CD4-positive, alpha-beta memory T cell (primary cell): ENCODE data around the gene ZFP36L1. TPM values are rescaled to one million over a fixed set of nuclear protein-coding genes. Genes with fewer than 3 reads are reported as not detected.

Experiments
- CTCF ChIA-PET: fragments of 350-600 bp; sonication (Branson Sonifier 250); formaldehyde crosslinking; loops from one replicate; lab custom pipeline; 2021; ENCODE audit warnings: inconsistent platforms; ENCODE audit not compliant: partially characterized antibody; lab: Charles Lee
- POLR2A ChIA-PET: fragments of 350-600 bp; sonication (Branson Sonifier 250); formaldehyde crosslinking; loops from one replicate; lab custom pipeline; 2021; ENCODE audit not compliant: partially characterized antibody; lab: Charles Lee
- DNase-seq, 5 donors: peaks; one replicate each; pipeline versions ENCODE4 v3.0.0 to v3.0.0-alpha.2; 2020 to 2022; ENCODE audit warnings: mixed read lengths in 1 of 5
- H3K27ac ChIP-seq: one replicate; pipeline ENCODE4 v1.7.0; 2013; ENCODE audit warnings: low read depth, low read length
- H3K27me3 ChIP-seq: 2 replicates; pipeline ENCODE4 v1.7.0; 2013; ENCODE audit warnings: mild to moderate bottlenecking, low read length, moderate library complexity; ENCODE audit not compliant: insufficient read depth
- H3K36me3 ChIP-seq: 2 replicates; pipeline ENCODE4 v1.7.0; 2013; ENCODE audit warnings: mild to moderate bottlenecking, low read length, moderate library complexity; ENCODE audit not compliant: insufficient read depth
- H3K4me1 ChIP-seq: 2 replicates; pipeline ENCODE4 v1.7.0; 2013; ENCODE audit warnings: mild to moderate bottlenecking, low read length, moderate library complexity; ENCODE audit not compliant: insufficient read depth
- H3K4me3 ChIP-seq, 2 donors: one replicate each; pipeline ENCODE4 v1.7.0; 2013; ENCODE audit warnings: low read length in 2 of 2, mild to moderate bottlenecking in 1 of 2
- H3K9me3 ChIP-seq, 2 donors: one replicate each; pipeline ENCODE4 v1.7.0; 2013; ENCODE audit warnings: low read length in 2 of 2, control low read depth in 1 of 2; ENCODE audit not compliant: control insufficient read depth in 1 of 2
- H3K27ac Mint-ChIP-seq, 7 donors: one replicate each; pipeline ENCODE4 v1.8.0; 2020 to 2021; ENCODE audit warnings: mixed read lengths in 7 of 7, mild to moderate bottlenecking in 6 of 7, inconsistent platforms in 3 of 7, moderate library complexity in 3 of 7
- H3K27me3 Mint-ChIP-seq, 2 donors: one replicate each; pipeline ENCODE4 v1.8.0; 2020 to 2021; ENCODE audit warnings: mixed read lengths in 2 of 2
- H3K36me3 Mint-ChIP-seq, 2 donors: one replicate each; pipeline ENCODE4 v1.8.0; 2020 to 2021; ENCODE audit warnings: mixed read lengths in 2 of 2, inconsistent platforms in 1 of 2, mild to moderate bottlenecking in 1 of 2
- H3K4me1 Mint-ChIP-seq, 4 donors: one replicate each; pipeline ENCODE4 v1.8.0; 2020 to 2021; ENCODE audit warnings: mixed read lengths in 4 of 4, mild to moderate bottlenecking in 1 of 4
- H3K4me3 Mint-ChIP-seq, 8 donors: one replicate each; pipeline ENCODE4 v1.8.0; 2020 to 2021; ENCODE audit warnings: mixed read lengths in 8 of 8, mild to moderate bottlenecking in 7 of 8, moderate library complexity in 6 of 8, inconsistent platforms in 3 of 8
- H3K9me3 Mint-ChIP-seq, 8 donors: one replicate each; pipeline ENCODE4 v1.8.0; 2020 to 2021; ENCODE audit warnings: mixed read lengths in 8 of 8, mild to moderate bottlenecking in 5 of 8, inconsistent platforms in 3 of 8, moderate library complexity in 1 of 8
- intact Hi-C: fragments of 100-400 bp; cut with micrococcal nuclease; formaldehyde crosslinking; loops from one replicate; pipeline ENCODE4 v1.15.1; 2023
- polyA plus RNA-seq, 2 donors: library from polyadenylated mRNA; unstranded; fragments of 300-500 nt; fragmentation: Illumina TruSeq; gene quantifications; one replicate each; pipeline ENCODE4 v1.2.3, GENCODE V29; 2021
- total RNA-seq, 2 experiments: library from RNA; stranded (reverse); gene quantifications; one replicate each; pipeline ENCODE4 v1.2.3, GENCODE V29; 2021

The ZFP36L1 gene
- total and polyA plus RNA-seq, 4 experiments from 2014 or later = 60.3 to 242 (median 177) TPM

GRCh38 chr14:68813318-68813838, 20.5 kb upstream of the ZFP36L1 start:
- no peak for DNase-seq
- Histone ChIP-seq H3K27ac (peak overlapping the region; percentile 81), H3K27me3 (no peaks in the 10 kb centered on the region), H3K9me3 (no peaks in the 10 kb centered on the region), H3K4me1 (peaks cover 58% of the 10 kb centered on the region), H3K4me3 (no peak overlapping the region), H3K36me3 (no peaks in the 10 kb centered on the region)
- Mint-ChIP-seq H3K27ac (peak overlapping the region; percentile 94 to 98 (median 95)), H3K4me1 (peaks cover 38 to 68% (median 52%) of the 10 kb centered on the region in 4 donors), H3K9me3 (peaks cover 0 to 1% (median 0%) of the 10 kb centered on the region in 8 donors), H3K36me3 (peaks cover 0 to 1% of the 10 kb centered on the region in 2 donors), H3K4me3 (peak overlapping the region in 7 of 8 donors; percentile 45 to 93 (median 85)), H3K27me3 (no peaks in the 10 kb centered on the region)
- intact Hi-C loops = loop anchor here (10.0 kb wide), 1 partner anchor 1199 kb away; the partner anchor contains the start of gene ARG2
- POLR2A ChIA-PET = interaction anchor here (1.4 to 26.7 kb wide), 10 partner anchors 10 to 566 kb away, joined by 4 to 1973 read pairs (median 60); partner anchors contain the start of gene ZFP36L1
- CTCF ChIA-PET = interaction anchor here (1.0 to 20.9 kb wide), 7 partner anchors 10 to 565 kb away, joined by 3 to 428 read pairs (median 53); partner anchors contain the start of gene ZFP36L1

DNA sequence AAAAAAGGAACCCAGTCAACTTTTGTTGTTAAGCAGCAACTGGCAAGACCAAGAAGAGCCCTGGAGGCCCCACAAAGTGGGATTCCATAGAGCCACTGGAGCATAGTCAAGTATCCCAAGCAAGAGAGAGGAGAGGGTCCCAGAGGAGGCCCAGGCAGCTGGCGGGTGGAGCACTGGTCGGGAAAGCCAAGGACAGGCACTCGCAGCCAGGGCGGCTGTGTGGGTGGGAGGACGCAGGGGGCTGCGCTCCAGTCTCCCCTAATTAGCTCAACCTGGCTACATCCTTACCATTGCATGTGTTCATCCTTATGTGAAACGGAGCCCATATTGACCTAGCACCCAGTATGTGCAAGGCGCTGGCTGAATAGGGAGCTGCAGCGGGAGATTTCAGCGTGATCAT, 18.3 kb upstream of the ZFP36L1 start:
- Histone ChIP-seq H3K4me3 (no peak overlapping the region), H3K27ac (no peak overlapping the region), H3K27me3 (no peaks in the 10 kb centered on the region), H3K9me3 (no peaks in the 10 kb centered on the region), H3K36me3 (no peaks in the 10 kb centered on the region), H3K4me1 (peaks cover 58% of the 10 kb centered on the region)
- no peaks in the 10 kb centered on the region for H3K27me3 Mint-ChIP-seq
- H3K4me3 Mint-ChIP-seq = no peak overlapping the region
- peaks cover 0 to 1% (median 0%) of the 10 kb centered on the region in 8 donors for H3K9me3 Mint-ChIP-seq
- POLR2A ChIA-PET = interaction anchor here (26.7 kb wide), 1 partner anchor 23 kb away, joined by 1973 read pairs; the partner anchor contains the start of gene ZFP36L1
- peaks cover 0 to 1% of the 10 kb centered on the region in 2 donors for H3K36me3 Mint-ChIP-seq
- intact Hi-C loops = loop anchor here (10.0 kb wide), 1 partner anchor 1196 kb away; the partner anchor contains the start of gene ARG2
- CTCF ChIA-PET = interaction anchor here (1.4 to 11.1 kb wide), 3 partner anchors 14 to 560 kb away, joined by 3 to 238 read pairs (median 5); partner anchors contain the start of gene ZFP36L1
- H3K4me1 Mint-ChIP-seq = peaks cover 40 to 65% (median 51%) of the 10 kb centered on the region in 4 donors
- no peak for DNase-seq
- H3K27ac Mint-ChIP-seq = peak overlapping the region in 5 of 7 donors; percentile 13 to 95 (median 62)

- ChIA-PET POLR2A (interaction anchor here (26.7 kb wide), 1 partner anchor 22 kb away, joined by 1973 read pairs; the partner anchor contains the start of gene ZFP36L1), CTCF (interaction anchor here (1.2 to 11.1 kb wide), 7 partner anchors 15 to 563 kb away, joined by 3 to 238 read pairs (median 5); partner anchors contain the start of gene ZFP36L1)
These were observed 17.6 kb upstream of the ZFP36L1 start for GRCh38 chr14:68810173-68811153.

DNA sequence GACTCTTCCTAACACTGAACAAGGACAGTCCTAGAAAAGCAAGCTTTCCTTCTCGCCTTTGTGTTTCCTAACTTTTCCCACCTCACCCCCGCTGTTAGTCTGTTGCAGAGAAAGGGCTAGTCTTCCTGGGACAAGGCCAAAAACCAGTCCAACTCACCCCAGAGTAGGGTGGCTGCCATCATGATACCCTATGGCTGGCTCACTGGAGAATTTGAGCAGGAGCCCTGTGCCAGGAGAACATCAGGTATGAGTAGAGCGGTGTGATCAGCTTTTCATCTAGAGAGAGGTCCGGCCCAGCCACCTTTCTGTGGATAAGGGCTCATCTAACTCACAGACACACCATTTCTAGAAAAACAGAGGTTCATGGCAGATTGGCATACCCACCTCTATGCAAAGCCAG, 16.7 kb upstream of the ZFP36L1 start:
- peaks cover 41% of the 10 kb centered on the region for H3K4me1 ChIP-seq
- ChIA-PET POLR2A (interaction anchor here (1.3 to 26.7 kb wide), 2 partner anchors 21 to 526 kb away, joined by 3 to 1973 read pairs; partner anchors contain the start of gene ZFP36L1), CTCF (interaction anchor here (0.6 to 2.0 kb wide), 5 partner anchors 14 to 713 kb away, joined by 3 to 6 read pairs (median 5); no protein-coding TSS in a partner anchor)
- peaks cover 29 to 63% (median 38%) of the 10 kb centered on the region in 4 donors for H3K4me1 Mint-ChIP-seq
- peak overlapping the region in 1 of 7 donors; percentile 33 for H3K27ac Mint-ChIP-seq
- intact Hi-C loops = no loop called here
- DNase-seq = no peak
- H3K9me3 ChIP-seq = no peaks in the 10 kb centered on the region
- no peaks in the 10 kb centered on the region for H3K36me3 Mint-ChIP-seq
- H3K9me3 Mint-ChIP-seq = peaks cover 0 to 2% (median 0%) of the 10 kb centered on the region in 8 donors
- no peaks in the 10 kb centered on the region for H3K27me3 Mint-ChIP-seq
- H3K4me3 Mint-ChIP-seq = no peak overlapping the region
- H3K27ac ChIP-seq = no peak overlapping the region
- no peaks in the 10 kb centered on the region for H3K27me3 ChIP-seq
- H3K4me3 ChIP-seq = no peak overlapping the region
- H3K36me3 ChIP-seq = no peaks in the 10 kb centered on the region

More at GRCh38 chr14:68810173-68811153, 17.6 kb upstream of the ZFP36L1 start:
- DNase-seq = no peak
- peaks cover 0 to 1% of the 10 kb centered on the region in 2 donors for H3K36me3 Mint-ChIP-seq
- Histone ChIP-seq H3K27me3 (no peaks in the 10 kb centered on the region), H3K36me3 (no peaks in the 10 kb centered on the region), H3K4me1 (peaks cover 50% of the 10 kb centered on the region), H3K27ac (no peak overlapping the region), H3K9me3 (no peaks in the 10 kb centered on the region), H3K4me3 (no peak overlapping the region)
- peaks cover 0 to 1% (median 0%) of the 10 kb centered on the region in 8 donors for H3K9me3 Mint-ChIP-seq
- intact Hi-C loops = loop anchor here (10.0 kb wide), 1 partner anchor 1196 kb away; the partner anchor contains the start of gene ARG2
- H3K27ac Mint-ChIP-seq = peak overlapping the region; percentile 13 to 95 (median 54)
- no peak overlapping the region for H3K4me3 Mint-ChIP-seq
- H3K4me1 Mint-ChIP-seq = peaks cover 34 to 66% (median 45%) of the 10 kb centered on the region in 4 donors
- no peaks in the 10 kb centered on the region for H3K27me3 Mint-ChIP-seq

GRCh38 chr14:68808696-68809480, 16.0 kb upstream of the ZFP36L1 start:
- Mint-ChIP-seq H3K27ac (peak overlapping the region in 3 of 7 donors; percentile 18 to 37 (median 33)), H3K4me3 (peak overlapping the region in 1 of 8 donors; percentile 35), H3K27me3 (no peaks in the 10 kb centered on the region), H3K36me3 (no peaks in the 10 kb centered on the region), H3K4me1 (peaks cover 23 to 56% (median 32%) of the 10 kb centered on the region in 4 donors), H3K9me3 (peaks cover 0 to 4% (median 0%) of the 10 kb centered on the region in 8 donors)
- intact Hi-C loops = no loop called here
- CTCF ChIA-PET = interaction anchor here (0.6 to 2.0 kb wide), 3 partner anchors 13 to 713 kb away, joined by 3 to 6 read pairs (median 5); no protein-coding TSS in a partner anchor
- H3K4me3 ChIP-seq = no peak overlapping the region
- no peak for DNase-seq
- no peak overlapping the region for H3K27ac ChIP-seq
- no peaks in the 10 kb centered on the region for H3K27me3 ChIP-seq
- peaks cover 35% of the 10 kb centered on the region for H3K4me1 ChIP-seq
- POLR2A ChIA-PET = interaction anchor here (1.3 to 26.7 kb wide), 2 partner anchors 20 to 526 kb away, joined by 3 to 1973 read pairs; partner anchors contain the start of gene ZFP36L1
- no peaks in the 10 kb centered on the region for H3K9me3 ChIP-seq
- no peaks in the 10 kb centered on the region for H3K36me3 ChIP-seq

GRCh38 chr14:68807987-68808386, 15.1 kb upstream of the ZFP36L1 start:
- peaks cover 15 to 47% (median 24%) of the 10 kb centered on the region in 4 donors for H3K4me1 Mint-ChIP-seq

More at GRCh38 chr14:68807987-68808386, 15.1 kb upstream of the ZFP36L1 start:
- ChIA-PET POLR2A (interaction anchor here (1.0 to 26.7 kb wide), 3 partner anchors 8 to 525 kb away, joined by 3 to 1973 read pairs (median 5); partner anchors contain the start of gene ZFP36L1), CTCF (interaction anchor here (1.1 kb wide), 1 partner anchor 11 kb away, joined by 3 read pairs; no protein-coding TSS in a partner anchor)
- H3K9me3 ChIP-seq = no peaks in the 10 kb centered on the region
- H3K4me1 ChIP-seq = peaks cover 26% of the 10 kb centered on the region
- no peaks in the 10 kb centered on the region for H3K27me3 ChIP-seq
- Mint-ChIP-seq H3K36me3 (no peaks in the 10 kb centered on the region), H3K9me3 (peaks cover 0 to 5% (median 0%) of the 10 kb centered on the region in 8 donors), H3K4me3 (no peak overlapping the region), H3K27me3 (no peaks in the 10 kb centered on the region), H3K27ac (no peak overlapping the region)
- no peak overlapping the region for H3K27ac ChIP-seq
- intact Hi-C loops = no loop called here
- H3K36me3 ChIP-seq = no peaks in the 10 kb centered on the region
- no peak overlapping the region for H3K4me3 ChIP-seq
- DNase-seq = no peak
